ENCODE results near the gene FOXO4. TPM values are rescaled to one million over a fixed set of nuclear protein-coding genes. Genes with fewer than 3 reads are reported as not detected.

FOXO4 gene
- total and polyA plus RNA-seq, 10 of the 15 experiments (the other 5 are each of a cell fraction or from before 2014, with no cell fraction given) = 0.05 to 6.9 (median 2.3) TPM

DNA sequence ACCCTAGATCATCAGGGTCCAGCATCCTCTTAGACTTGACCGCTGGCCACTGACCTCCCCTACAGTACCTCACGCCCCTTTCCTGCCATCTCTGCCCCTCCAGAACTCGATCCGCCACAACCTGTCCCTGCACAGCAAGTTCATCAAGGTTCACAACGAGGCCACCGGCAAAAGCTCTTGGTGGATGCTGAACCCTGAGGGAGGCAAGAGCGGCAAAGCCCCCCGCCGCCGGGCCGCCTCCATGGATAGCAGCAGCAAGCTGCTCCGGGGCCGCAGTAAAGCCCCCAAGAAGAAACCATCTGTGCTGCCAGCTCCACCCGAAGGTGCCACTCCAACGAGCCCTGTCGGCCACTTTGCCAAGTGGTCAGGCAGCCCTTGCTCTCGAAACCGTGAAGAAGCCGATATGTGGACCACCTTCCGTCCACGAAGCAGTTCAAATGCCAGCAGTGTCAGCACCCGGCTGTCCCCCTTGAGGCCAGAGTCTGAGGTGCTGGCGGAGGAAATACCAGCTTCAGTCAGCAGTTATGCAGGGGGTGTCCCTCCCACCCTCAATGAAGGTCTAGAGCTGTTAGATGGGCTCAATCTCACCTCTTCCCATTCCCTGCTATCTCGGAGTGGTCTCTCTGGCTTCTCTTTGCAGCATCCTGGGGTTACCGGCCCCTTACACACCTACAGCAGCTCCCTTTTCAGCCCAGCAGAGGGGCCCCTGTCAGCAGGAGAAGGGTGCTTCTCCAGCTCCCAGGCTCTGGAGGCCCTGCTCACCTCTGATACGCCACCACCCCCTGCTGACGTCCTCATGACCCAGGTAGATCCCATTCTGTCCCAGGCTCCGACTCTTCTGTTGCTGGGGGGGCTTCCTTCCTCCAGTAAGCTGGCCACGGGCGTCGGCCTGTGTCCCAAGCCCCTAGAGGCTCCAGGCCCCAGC lies 5.2 kb downstream of the FOXO4 start:
- H3K4me2 ChIP-seq (ENCODE audit: control insufficient read depth, insufficient read depth) = no peak overlapping the region
- no peak overlapping the region for H2AFZ ChIP-seq (ENCODE audit: control insufficient read depth, low read depth, low read length)
- no peak overlapping the region for H3K4me3 ChIP-seq
- H3K4me1 ChIP-seq (ENCODE audit: control insufficient read depth, insufficient read depth, low read length) = peaks cover 3% of the 10 kb centered on the region; the same call in 1 of the 2 replicates
- ChIA-PET POLR2A (interaction anchor here (5.1 to 5.8 kb wide), 2 partner anchors 11 to 17 kb away, joined by 34 to 60 read pairs; partner anchors contain the start of genes IL2RG and MED12), CTCF (interaction anchor here (0.5 to 5.2 kb wide), 6 partner anchors 11 to 563 kb away, joined by 3 to 82 read pairs (median 24); partner anchors contain the start of genes IL2RG and MED12), RAD21 (ENCODE audit: unreplicated experiment) (interaction anchor here (0.6 to 3.3 kb wide), 6 partner anchors 11 to 79 kb away, joined by 3 to 29 read pairs (median 12); partner anchors contain the start of genes IL2RG, MED12 and NLGN3), SMC1A (ENCODE audit: uncharacterized antibody, unreplicated experiment) (interaction anchor here (2.1 to 6.2 kb wide), 6 partner anchors 11 to 82 kb away, joined by 7 to 46 read pairs (median 16); partner anchors contain the start of genes IL2RG and MED12)
- DNase-seq (ENCODE audit: low read depth, low spot score) = no peak
- no peaks in the 10 kb centered on the region for H3K36me3 ChIP-seq (ENCODE audit: control insufficient read depth in 2 of 2, insufficient read depth in 2 of 2, low read length in 1 of 2)
- no peak for ATAC-seq
- intact Hi-C loops (cut with micrococcal nuclease; ENCODE audit: unreplicated experiment) (no loop called here), in situ Hi-C loops (cut with MboI) (no loop called here)
- no peaks in the 10 kb centered on the region for H3K79me2 ChIP-seq (ENCODE audit: control insufficient read depth, insufficient read depth, low read length)
- no peak overlapping the region for H3K27ac ChIP-seq (ENCODE audit: control insufficient read depth, insufficient read depth)
- FAIRE-seq = no peak
- TF ChIP-seq CTCF (IDR thresholded peaks at IDR 0.05 in 2 of 3, conservative IDR thresholded peaks at IDR 0.05 in 1 of 3; ENCODE audit: control insufficient read depth in 2 of 3, extremely low read depth in 1 of 3, insufficient read depth in 1 of 3, low read depth in 3 of 3, low read length in 3 of 3) = 0 out of 6 replicates have a peak, but pooled peaks of 2 of the 3 experiments have one; percentile 3 to 4
- peak; percentile 31; the same call in 1 of the 2 replicates for TF ChIP-seq POLR2A (IDR thresholded peaks at IDR 0.05; ENCODE audit: low read depth, low read length)
- 0 out of 2 replicates have a peak, but pooled peaks have one; percentile 5 for TF ChIP-seq RAD21 (IDR thresholded peaks at IDR 0.05; ENCODE audit: insufficient read depth, low read depth, low read length)
- no peak for TF ChIP-seq RB1 (IDR thresholded peaks at IDR 0.05; ENCODE audit: borderline replicate concordance)
- H3K27me3 ChIP-seq (replicated peaks in 1 of 2; ENCODE audit: control insufficient read depth in 2 of 2, insufficient read depth in 2 of 2, low read length in 1 of 2) = no peaks in the 10 kb centered on the region
- WGBS (ENCODE audit: insufficient coverage, insufficient replicate concordance, low lambda C conversion rate, missing lambda C conversion rate) = 67% methylated on average over 31 of the region's 31 CpGs
- H3K9me3 ChIP-seq (replicated peaks; ENCODE audit: control insufficient read depth, insufficient read depth, low read length) = no peaks in the 10 kb centered on the region; the same call in 2 of the 3 replicates
- no peaks in the 10 kb centered on the region for H4K20me1 ChIP-seq (ENCODE audit: control insufficient read depth, insufficient read depth)
- H3K9ac ChIP-seq (ENCODE audit: control insufficient read depth, insufficient read depth, low read length) = no peak overlapping the region
- no TSS peak for BruUV-seq (replicated peaks)

Data from GM12878 (cell line).